Measurements from ENCODE around the gene SPHK2. TPM values are rescaled to one million over a fixed set of nuclear protein-coding genes. Genes with fewer than 3 reads are reported as not detected.

SPHK2 gene
- total RNA-seq, 4 donors from 2014 or later: 41.8 to 185 (median 68.7) TPM

DNA sequence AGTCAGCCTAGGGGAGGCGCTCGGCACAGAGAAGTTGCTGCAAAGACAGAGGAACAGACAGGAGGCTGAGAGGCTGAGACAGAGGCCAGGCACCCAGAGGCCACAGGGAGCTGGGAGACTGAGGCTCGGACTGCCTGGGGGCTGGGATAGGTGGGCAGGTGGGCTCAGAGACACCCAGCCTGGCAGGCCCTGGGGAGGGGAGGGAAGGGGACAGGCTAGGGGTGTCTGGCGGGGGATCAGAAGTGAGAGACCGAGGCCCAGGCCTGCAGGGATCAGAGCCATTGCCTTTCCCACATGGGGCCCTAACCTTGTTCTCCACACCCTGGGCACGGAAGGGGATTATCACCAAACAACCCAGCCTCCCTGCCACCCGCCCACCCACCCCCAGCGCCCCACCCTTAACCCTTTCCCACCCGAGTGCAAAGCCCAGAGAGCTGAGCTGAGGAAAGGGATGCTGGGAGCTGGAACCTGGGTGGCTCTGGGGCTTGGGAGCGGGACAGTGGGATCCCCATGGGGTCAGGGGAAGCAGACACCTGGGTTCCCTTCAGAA lies 52.2 kb downstream of the SPHK2 start:
- in situ Hi-C loops (cut with MboI; ENCODE audit: low pct_ligation_motif_present in 1 of 4, low pct_unique_long_range_greater_than_20kb in 1 of 4, low sequenced_read_pairs in 3 of 4): no loop called here
- no peaks in the 10 kb centered on the region for H3K9me3 ChIP-seq
- no peak for DNase-seq
- H3K27ac ChIP-seq: no peak overlapping the region
- H3K4me1 ChIP-seq: peaks cover 5 to 8% (median 8%) of the 10 kb centered on the region in 4 donors
- TF ChIP-seq POLR2A (IDR thresholded peaks at IDR 0.05) (no peak), CTCF (IDR thresholded peaks at IDR 0.05) (no peak), POLR2AphosphoS5 (IDR thresholded peaks at IDR 0.05) (no peak), EP300 (IDR thresholded peaks at IDR 0.05; ENCODE audit: low read depth) (no peak)
- no peak overlapping the region for H3K4me3 ChIP-seq
- no peaks in the 10 kb centered on the region for H3K27me3 ChIP-seq
- 78% methylated on average over 10 of the region's 10 CpGs; no CpG with 5 or more reads in 1 of the 2 donors for WGBS, 2 donors (ENCODE audit: low coverage in 1 of 2)
- no peaks in the 10 kb centered on the region for H3K36me3 ChIP-seq
- intact Hi-C loops (cut with DNase I; ENCODE audit: low total_unique reads): loop anchor here (10.0 kb wide), 1 partner anchor 73 kb away; the partner anchor contains the start of genes IZUMO1 and RASIP1

- no peak for DNase-seq
- TF ChIP-seq POLR2A (IDR thresholded peaks at IDR 0.05): no peak
- TF ChIP-seq POLR2AphosphoS5 (IDR thresholded peaks at IDR 0.05): no peak
- no peak for TF ChIP-seq EP300 (IDR thresholded peaks at IDR 0.05; ENCODE audit: low read depth)
- no peak for TF ChIP-seq CTCF (IDR thresholded peaks at IDR 0.05)
- intact Hi-C loops (cut with DNase I; ENCODE audit: low total_unique reads): loop anchor here (10.0 kb wide), 1 partner anchor 72 kb away; the partner anchor contains the start of genes IZUMO1 and RASIP1
- WGBS, 2 donors (ENCODE audit: low coverage in 1 of 2): 83% methylated on average over 25 of the region's 25 CpGs; no CpG with 5 or more reads in 1 of the 2 donors
- H3K4me3 ChIP-seq: no peak within 1 kb of the TSS
- no peak within 1 kb of the TSS for H3K27ac ChIP-seq
- H3K4me1 ChIP-seq: peaks cover 5 to 20% (median 14%) of the 10 kb centered on the region in 4 donors
- no peaks in the 10 kb centered on the region for H3K9me3 ChIP-seq
- no peaks in the 10 kb centered on the region for H3K36me3 ChIP-seq
- no peaks in the 10 kb centered on the region for H3K27me3 ChIP-seq
- in situ Hi-C loops (cut with MboI; ENCODE audit: low pct_ligation_motif_present in 1 of 4, low pct_unique_long_range_greater_than_20kb in 1 of 4, low sequenced_read_pairs in 3 of 4): no loop called here
Observed at GRCh38 chr19:48672994-48673393, 53.7 kb downstream of the SPHK2 start, which contains the start of gene NTN5. Gene NTN5, minus strand, starts transcription at chr19:48673017. Its CDS starts 2,031 bp downstream, at chr19:48670986.

DNA sequence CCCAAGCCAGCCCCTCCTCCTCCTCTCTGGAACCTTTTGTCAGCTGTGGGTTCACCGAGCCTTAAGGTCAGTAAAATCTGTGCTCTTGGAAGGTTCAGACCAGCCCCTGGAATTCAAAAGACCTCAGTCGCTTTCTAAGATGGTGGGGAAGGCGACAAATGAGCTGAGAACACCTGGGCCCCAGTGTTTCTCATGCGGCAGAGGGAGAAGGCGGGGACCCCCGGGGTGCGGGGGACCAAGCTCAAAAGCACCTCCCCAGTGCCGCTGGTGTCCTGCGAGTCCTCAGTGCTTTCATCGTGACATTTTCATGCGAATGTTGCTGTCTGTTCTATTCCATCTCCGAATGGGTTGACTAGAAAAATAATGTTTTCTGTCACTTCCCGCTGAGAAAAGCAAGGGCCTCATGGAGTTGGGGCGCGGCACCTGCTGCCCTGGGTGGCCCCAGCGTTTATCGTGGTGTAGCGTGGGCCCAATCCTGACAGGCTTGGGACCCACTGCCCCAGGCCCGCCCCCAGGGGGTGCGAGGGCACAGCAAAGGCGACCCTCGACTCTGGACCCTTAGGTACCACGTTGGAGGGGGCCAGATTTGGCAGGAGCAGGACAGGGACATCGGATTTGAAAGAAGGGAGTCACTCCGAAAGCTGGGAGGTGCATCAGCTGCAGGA lies 54.3 kb downstream of the SPHK2 start:
- TF ChIP-seq POLR2A (IDR thresholded peaks at IDR 0.05): no peak
- no peak for TF ChIP-seq EP300 (IDR thresholded peaks at IDR 0.05; ENCODE audit: low read depth)
- TF ChIP-seq POLR2AphosphoS5 (IDR thresholded peaks at IDR 0.05): no peak
- TF ChIP-seq CTCF (IDR thresholded peaks at IDR 0.05): no peak

DNA sequence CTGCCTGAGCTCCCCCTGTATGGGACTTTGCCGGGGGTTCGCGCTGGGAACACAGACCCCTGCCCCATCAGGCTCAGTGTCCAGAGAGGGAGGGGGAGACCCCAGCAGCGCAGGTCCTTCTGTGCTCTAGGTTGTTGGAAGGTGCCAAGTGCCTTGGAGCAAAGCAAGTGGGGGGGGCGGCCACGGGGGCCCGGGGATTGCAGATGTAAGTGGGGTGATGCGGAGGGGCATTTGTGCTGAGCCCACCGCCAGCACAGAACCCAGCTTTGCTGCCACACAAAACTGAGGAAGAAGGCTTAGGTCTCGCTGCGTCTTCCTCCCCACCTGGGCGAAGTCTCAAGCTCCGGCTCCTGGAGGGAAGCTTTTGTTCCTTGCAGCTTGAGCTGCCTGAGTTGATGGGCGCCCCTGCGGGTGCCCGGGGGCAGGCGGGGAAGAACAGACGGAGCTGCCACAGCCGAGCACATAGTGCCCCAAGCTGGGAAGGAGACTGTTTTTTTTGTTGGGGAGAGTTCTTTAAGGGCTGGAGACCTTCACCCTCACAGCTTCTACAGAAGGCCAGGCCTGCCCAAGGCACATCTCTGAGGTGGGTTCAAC lies 55.0 kb downstream of the SPHK2 start:
- Histone ChIP-seq H3K27me3 (no peaks in the 10 kb centered on the region), H3K36me3 (no peaks in the 10 kb centered on the region), H3K27ac (no peak overlapping the region), H3K4me3 (no peak overlapping the region), H3K9me3 (no peaks in the 10 kb centered on the region), H3K4me1 (peaks cover 5 to 26% (median 18%) of the 10 kb centered on the region in 4 donors)
- no peak for TF ChIP-seq EP300 (IDR thresholded peaks at IDR 0.05; ENCODE audit: low read depth)
- no peak for TF ChIP-seq POLR2AphosphoS5 (IDR thresholded peaks at IDR 0.05)
- no peak for TF ChIP-seq CTCF (IDR thresholded peaks at IDR 0.05)
- TF ChIP-seq POLR2A (IDR thresholded peaks at IDR 0.05): no peak
- in situ Hi-C loops (cut with MboI; ENCODE audit: low pct_ligation_motif_present in 1 of 4, low pct_unique_long_range_greater_than_20kb in 1 of 4, low sequenced_read_pairs in 3 of 4) (no loop called here), intact Hi-C loops (cut with DNase I; ENCODE audit: low total_unique reads) (loop anchor here (10.0 kb wide), 1 partner anchor 70 kb away; the partner anchor contains the start of genes IZUMO1 and RASIP1)
- DNase-seq: no peak
- 93% methylated on average over 17 of the region's 19 CpGs; no CpG with 5 or more reads in 1 of the 2 donors for WGBS, 2 donors (ENCODE audit: low coverage in 1 of 2)

More for the DNA sequence above, 54.3 kb downstream of the SPHK2 start:
- 84% methylated on average over 25 of the region's 25 CpGs; no CpG with 5 or more reads in 1 of the 2 donors for WGBS, 2 donors (ENCODE audit: low coverage in 1 of 2)
- in situ Hi-C loops (cut with MboI; ENCODE audit: low pct_ligation_motif_present in 1 of 4, low pct_unique_long_range_greater_than_20kb in 1 of 4, low sequenced_read_pairs in 3 of 4) (no loop called here), intact Hi-C loops (cut with DNase I; ENCODE audit: low total_unique reads) (loop anchor here (10.0 kb wide), 1 partner anchor 71 kb away; the partner anchor contains the start of genes IZUMO1 and RASIP1)
- Histone ChIP-seq H3K27ac (no peak overlapping the region), H3K9me3 (no peaks in the 10 kb centered on the region), H3K4me1 (peaks cover 5 to 23% (median 17%) of the 10 kb centered on the region in 4 donors), H3K27me3 (no peaks in the 10 kb centered on the region), H3K4me3 (no peak overlapping the region), H3K36me3 (no peaks in the 10 kb centered on the region)
- no peak for DNase-seq

Data from transverse colon (tissue), 4 donors.